Mesendoderm (in vitro differentiated cells): ENCODE results near the gene GLT1D1.

Experiments
- DNase-seq: peaks from one replicate; pipeline ENCODE4 v3.0.0; 2013
- H2AK5ac ChIP-seq: 2 replicates; pipeline ENCODE4 v1.6.1; 2013; ENCODE audit warnings: low read length, inconsistent platforms
- H2BK120ac ChIP-seq: 2 replicates; pipeline ENCODE4 v1.6.1; 2013; ENCODE audit warnings: low read depth, mild to moderate bottlenecking, low read length, moderate library complexity, mixed read lengths
- H2BK15ac ChIP-seq: replicated peaks from 2 replicates; pipeline ENCODE4 v1.6.1; 2013; ENCODE audit warnings: low read depth, mild to moderate bottlenecking, moderate library complexity
- H2BK5ac ChIP-seq: 2 replicates; pipeline ENCODE4 v1.6.1; 2013; ENCODE audit warnings: low read length, inconsistent platforms
- H3K18ac ChIP-seq: 2 replicates; pipeline ENCODE4 v1.6.1; 2013; ENCODE audit warnings: mild to moderate bottlenecking, low read length, mixed read lengths
- H3K23ac ChIP-seq: one replicate; pipeline ENCODE4 v1.6.1; 2013; ENCODE audit warnings: low read length
- H3K27ac ChIP-seq: 2 replicates; pipeline ENCODE4 v1.5.1; 2013; ENCODE audit warnings: low read depth, mild to moderate bottlenecking, inconsistent platforms, low read length, moderate library complexity
- H3K27me3 ChIP-seq: 2 replicates; pipeline ENCODE4 v1.6.1; 2013; ENCODE audit warnings: low read length, control low read depth, mild to moderate bottlenecking, inconsistent platforms; ENCODE audit not compliant: insufficient read depth, poor library complexity
- H3K36me3 ChIP-seq: 2 replicates; pipeline ENCODE4 v1.6.1; 2013; ENCODE audit warnings: low read length, inconsistent platforms; ENCODE audit not compliant: control insufficient read depth, insufficient read depth
- H3K4ac ChIP-seq: one replicate; pipeline ENCODE4 v1.6.1; 2013; ENCODE audit warnings: low read depth, mild to moderate bottlenecking, low read length, moderate library complexity
- H3K4me1 ChIP-seq: 2 replicates; pipeline ENCODE4 v1.6.1; 2013; ENCODE audit warnings: low read depth, low read length, inconsistent platforms; ENCODE audit not compliant: control insufficient read depth
- H3K4me2 ChIP-seq: 2 replicates; pipeline ENCODE4 v1.6.1; 2013; ENCODE audit warnings: low read length
- H3K4me3 ChIP-seq: 2 replicates; pipeline ENCODE4 v1.5.1; 2013; ENCODE audit warnings: mild to moderate bottlenecking, low read length
- H3K56ac ChIP-seq: one replicate; pipeline ENCODE4 v1.6.1; 2013; ENCODE audit warnings: low read length
- H3K79me1 ChIP-seq: 2 replicates; pipeline ENCODE4 v1.6.1; 2013; ENCODE audit warnings: low read length, inconsistent platforms
- H3K79me2 ChIP-seq: 2 replicates; pipeline ENCODE4 v1.6.1; 2013; ENCODE audit warnings: mild to moderate bottlenecking, low read length; ENCODE audit not compliant: control insufficient read depth, insufficient read depth
- H3K9ac ChIP-seq: 2 replicates; pipeline ENCODE4 v1.6.1; 2013; ENCODE audit warnings: low read length, inconsistent platforms
- H4K5ac ChIP-seq: one replicate; pipeline ENCODE4 v1.6.1; 2013; ENCODE audit warnings: low read length
- H4K8ac ChIP-seq: one replicate; pipeline ENCODE4 v1.6.1; 2013; ENCODE audit warnings: low read depth, mild to moderate bottlenecking, control low read depth, low read length, moderate library complexity
- WGBS: extraction: QIAGEN DNeasy Blood & Tissue Kit; methylation state at CpG from one replicate; pipeline ENCODE4 v1.1.7; 2013; ENCODE audit warnings: low lambda C conversion rate, missing lambda C conversion rate; ENCODE audit not compliant: insufficient coverage; ENCODE audit errors: extremely low coverage; 5-methylcytosine and 5-hydroxymethylcytosine counted together

The GLT1D1 gene

DNA sequence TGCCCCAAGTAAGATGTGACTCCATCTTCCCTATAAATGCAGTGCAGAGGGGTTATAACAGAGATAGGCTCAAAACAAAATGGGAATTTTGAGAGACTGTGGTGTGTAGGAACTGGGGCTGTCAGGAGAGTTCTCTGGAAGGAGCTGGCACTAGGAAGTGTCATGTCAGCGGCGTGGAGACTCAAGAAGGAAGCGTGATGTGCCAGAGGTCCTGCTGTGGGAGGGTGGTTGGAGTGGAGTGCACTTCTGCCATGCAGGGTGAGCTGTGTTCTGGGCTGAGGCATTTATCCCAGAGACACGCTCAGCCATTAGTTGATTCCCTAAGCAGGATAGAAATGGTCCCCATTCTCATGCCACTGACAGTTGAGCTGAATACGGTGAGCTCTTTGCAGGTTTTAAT, 19.0 kb downstream of the GLT1D1 start:
- no peak overlapping the region for H4K5ac ChIP-seq

DNA sequence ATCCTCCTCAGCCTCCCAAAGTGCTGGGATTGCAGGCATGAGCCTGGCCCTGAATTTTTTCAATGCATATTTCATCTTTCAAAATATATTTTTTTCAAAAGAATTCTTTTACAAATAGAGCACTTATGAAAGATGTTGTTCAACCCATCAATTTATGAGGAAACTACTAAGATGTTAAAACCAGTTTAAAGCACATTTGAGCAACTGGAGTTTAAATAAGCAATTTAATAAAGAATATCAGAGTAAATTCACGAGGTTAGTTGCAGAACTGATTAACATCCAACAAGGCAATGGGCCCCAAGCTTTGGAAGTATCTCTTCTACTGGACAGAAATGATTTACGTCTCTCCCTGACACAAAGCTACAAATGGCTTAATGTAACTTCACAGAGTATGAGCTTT, 23.3 kb downstream of the GLT1D1 start:
- no peak overlapping the region for H3K23ac ChIP-seq
- H2BK5ac ChIP-seq, result no peak overlapping the region
- no peaks in the 10 kb centered on the region for H3K79me2 ChIP-seq
- H3K4me1 ChIP-seq, result no peaks in the 10 kb centered on the region
- no peak overlapping the region for H3K4ac ChIP-seq
- no peak overlapping the region for H3K56ac ChIP-seq
- no peak overlapping the region for H2BK15ac ChIP-seq
- H3K9ac ChIP-seq, result no peak overlapping the region
- no peak overlapping the region for H3K4me2 ChIP-seq
- no CpG with 5 or more reads among the region's 2 CpGs for WGBS
- H3K4me3 ChIP-seq, result no peak overlapping the region
- no peak overlapping the region for H2AK5ac ChIP-seq
- H3K36me3 ChIP-seq, result no peaks in the 10 kb centered on the region
- H4K8ac ChIP-seq, result no peak overlapping the region
- no peak overlapping the region for H4K5ac ChIP-seq
- H3K79me1 ChIP-seq, result no peaks in the 10 kb centered on the region
- H3K18ac ChIP-seq, result no peak overlapping the region
- H2BK120ac ChIP-seq, result no peak overlapping the region
- no peaks in the 10 kb centered on the region for H3K27me3 ChIP-seq
- DNase-seq, result no peak
- no peak overlapping the region for H3K27ac ChIP-seq

More for the DNA sequence above, 19.0 kb downstream of the GLT1D1 start:
- H3K79me1 ChIP-seq, result no peaks in the 10 kb centered on the region
- no peak overlapping the region for H3K23ac ChIP-seq
- no peak overlapping the region for H3K27ac ChIP-seq
- WGBS, result no CpG with 5 or more reads among the region's 5 CpGs
- H3K36me3 ChIP-seq, result no peaks in the 10 kb centered on the region
- H2BK5ac ChIP-seq, result no peak overlapping the region
- H3K4me2 ChIP-seq, result no peak overlapping the region
- DNase-seq, result no peak
- no peak overlapping the region for H3K4ac ChIP-seq
- H2AK5ac ChIP-seq, result no peak overlapping the region
- H2BK120ac ChIP-seq, result no peak overlapping the region
- H3K27me3 ChIP-seq, result no peaks in the 10 kb centered on the region
- H3K18ac ChIP-seq, result no peak overlapping the region
- no peak overlapping the region for H3K56ac ChIP-seq
- no peak overlapping the region for H3K9ac ChIP-seq
- no peaks in the 10 kb centered on the region for H3K4me1 ChIP-seq
- no peak overlapping the region for H2BK15ac ChIP-seq
- no peak overlapping the region for H4K8ac ChIP-seq
- H3K4me3 ChIP-seq, result no peak overlapping the region
- H3K79me2 ChIP-seq, result no peaks in the 10 kb centered on the region

DNA sequence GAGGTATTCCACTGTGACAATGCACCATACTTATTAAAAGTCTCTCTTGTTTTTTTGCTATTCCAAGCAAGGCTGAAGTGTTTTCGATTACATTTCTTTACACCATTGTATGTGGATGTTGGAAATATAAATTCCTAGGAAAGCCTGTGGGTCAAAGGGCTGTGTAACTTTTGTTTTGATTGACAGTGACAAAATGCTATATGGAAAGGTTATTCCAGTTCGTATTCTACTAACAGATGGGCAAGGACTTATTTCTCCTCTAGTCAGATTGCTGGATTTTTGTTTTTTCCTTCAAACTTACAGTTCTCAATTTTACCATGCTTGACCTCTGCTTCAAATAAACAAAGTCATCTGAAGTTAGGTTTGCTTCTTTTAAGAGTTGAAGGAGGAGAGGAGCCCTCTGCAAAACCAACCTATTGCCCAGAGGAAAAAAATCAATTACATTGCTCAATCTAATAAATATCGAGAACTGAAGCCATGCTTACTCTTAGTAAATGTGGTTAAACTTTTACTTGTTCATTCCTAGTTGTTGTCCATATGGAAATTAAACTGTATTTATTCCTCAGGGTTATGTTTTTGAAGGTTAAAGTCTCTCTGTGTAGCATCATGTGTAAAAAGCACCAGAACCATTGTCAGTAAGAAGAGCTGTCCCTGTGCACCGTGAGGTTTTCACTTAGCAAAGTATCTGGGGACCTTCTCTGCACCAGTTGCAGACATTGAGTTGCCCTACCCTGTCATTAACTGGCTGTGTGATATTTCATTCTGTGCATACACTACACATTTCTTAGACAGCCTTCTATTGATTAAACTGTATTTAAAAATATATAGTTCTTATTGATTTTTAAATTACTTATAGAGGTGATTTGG, 26.9 kb downstream of the GLT1D1 start:
- H3K56ac ChIP-seq, result no peak overlapping the region
- H3K4me2 ChIP-seq, result no peak overlapping the region
- no peak overlapping the region for H3K4ac ChIP-seq
- H3K79me1 ChIP-seq, result no peaks in the 10 kb centered on the region
- H3K4me3 ChIP-seq, result no peak overlapping the region
- H3K9ac ChIP-seq, result no peak overlapping the region
- no peaks in the 10 kb centered on the region for H3K36me3 ChIP-seq
- no peaks in the 10 kb centered on the region for H3K79me2 ChIP-seq
- no peak overlapping the region for H4K8ac ChIP-seq
- H2AK5ac ChIP-seq, result no peak overlapping the region
- WGBS, result no CpG with 5 or more reads among the region's 4 CpGs
- no peak overlapping the region for H3K18ac ChIP-seq
- H2BK15ac ChIP-seq, result no peak overlapping the region
- no peak overlapping the region for H3K27ac ChIP-seq
- no peaks in the 10 kb centered on the region for H3K4me1 ChIP-seq
- H3K27me3 ChIP-seq, result no peaks in the 10 kb centered on the region
- H3K23ac ChIP-seq, result no peak overlapping the region
- no peak overlapping the region for H2BK5ac ChIP-seq
- H4K5ac ChIP-seq, result no peak overlapping the region
- H2BK120ac ChIP-seq, result no peak overlapping the region
- no peak for DNase-seq

DNA sequence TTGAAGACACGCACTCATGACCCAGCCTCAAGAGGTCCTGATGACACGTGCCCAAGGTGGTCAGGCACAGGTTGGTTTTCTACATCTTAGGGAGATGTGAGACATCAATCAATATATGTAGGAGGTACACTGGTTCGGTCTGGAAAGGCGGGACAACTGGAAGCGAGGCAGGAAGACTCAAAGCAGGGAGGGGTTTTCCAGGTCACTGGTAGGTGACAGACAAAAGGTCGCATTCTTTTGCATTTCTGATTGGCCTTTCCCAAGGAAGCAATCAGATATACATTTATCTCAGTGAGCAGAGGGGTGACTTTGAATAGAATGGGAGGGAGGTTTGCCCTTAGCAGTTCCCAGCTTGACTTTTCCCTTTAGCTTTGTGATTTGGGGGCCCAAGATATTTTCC, 38.6 kb downstream of the GLT1D1 start:
- H2BK15ac ChIP-seq, result no peak overlapping the region
- no peaks in the 10 kb centered on the region for H3K79me1 ChIP-seq
- H2BK5ac ChIP-seq, result peak overlapping the region; percentile 94
- H3K27ac ChIP-seq, result no peak overlapping the region
- H3K4me2 ChIP-seq, result no peak overlapping the region
- H3K18ac ChIP-seq, result no peak overlapping the region
- H3K4me1 ChIP-seq, result peaks cover 4% of the 10 kb centered on the region
- H3K27me3 ChIP-seq, result no peaks in the 10 kb centered on the region
- H3K23ac ChIP-seq, result no peak overlapping the region
- H2AK5ac ChIP-seq, result no peak overlapping the region
- peak; percentile 86 for DNase-seq
- H3K4ac ChIP-seq, result no peak overlapping the region
- no peaks in the 10 kb centered on the region for H3K79me2 ChIP-seq
- WGBS, result no CpG with 5 or more reads among the region's 6 CpGs
- no peak overlapping the region for H4K8ac ChIP-seq
- peak overlapping the region; percentile 12 for H3K56ac ChIP-seq
- no peak overlapping the region for H3K9ac ChIP-seq
- no peak overlapping the region for H4K5ac ChIP-seq
- H3K36me3 ChIP-seq, result no peaks in the 10 kb centered on the region
- no peak overlapping the region for H2BK120ac ChIP-seq
- no peak overlapping the region for H3K4me3 ChIP-seq

DNA sequence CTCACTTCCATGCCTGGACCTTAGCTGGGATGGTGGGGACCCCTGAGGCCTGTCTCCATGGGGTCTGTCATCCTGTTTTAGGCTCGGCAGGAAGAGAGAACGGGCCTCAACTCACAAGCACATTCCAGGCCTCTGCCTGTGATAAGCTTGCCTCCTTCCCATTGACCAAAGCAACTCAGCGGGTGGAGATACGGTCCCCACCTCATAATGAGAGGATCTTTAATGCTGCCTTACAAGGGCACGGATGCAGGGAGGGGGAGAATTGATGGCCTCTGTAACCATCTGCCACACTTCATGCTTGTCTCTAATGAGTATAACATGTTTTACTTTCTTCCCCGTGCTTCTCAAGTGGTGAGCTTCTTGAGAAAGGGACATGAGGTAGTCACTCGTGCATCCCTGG, 50.0 kb downstream of the GLT1D1 start:
- Histone ChIP-seq H3K4me3 (no peak overlapping the region), H3K23ac (no peak overlapping the region), H3K18ac (no peak overlapping the region), H3K79me2 (no peaks in the 10 kb centered on the region), H2BK15ac (no peak overlapping the region), H3K4me1 (no peaks in the 10 kb centered on the region), H3K56ac (no peak overlapping the region), H3K27me3 (no peaks in the 10 kb centered on the region), H3K4me2 (no peak overlapping the region), H2BK120ac (no peak overlapping the region), H4K5ac (no peak overlapping the region), H3K36me3 (no peaks in the 10 kb centered on the region), H3K79me1 (no peaks in the 10 kb centered on the region), H3K9ac (no peak overlapping the region), H2AK5ac (no peak overlapping the region), H3K27ac (no peak overlapping the region), H3K4ac (no peak overlapping the region), H4K8ac (no peak overlapping the region), H2BK5ac (no peak overlapping the region)
- WGBS, result no CpG with 5 or more reads among the region's 7 CpGs
- DNase-seq, result peak; percentile 89
